ENCODE results near the gene MMP7. TPM values are rescaled to one million over a fixed set of nuclear protein-coding genes. Genes with fewer than 3 reads are reported as not detected.

The MMP7 gene
- total RNA-seq, 1 experiment from 2014 or later: not detected

DNA sequence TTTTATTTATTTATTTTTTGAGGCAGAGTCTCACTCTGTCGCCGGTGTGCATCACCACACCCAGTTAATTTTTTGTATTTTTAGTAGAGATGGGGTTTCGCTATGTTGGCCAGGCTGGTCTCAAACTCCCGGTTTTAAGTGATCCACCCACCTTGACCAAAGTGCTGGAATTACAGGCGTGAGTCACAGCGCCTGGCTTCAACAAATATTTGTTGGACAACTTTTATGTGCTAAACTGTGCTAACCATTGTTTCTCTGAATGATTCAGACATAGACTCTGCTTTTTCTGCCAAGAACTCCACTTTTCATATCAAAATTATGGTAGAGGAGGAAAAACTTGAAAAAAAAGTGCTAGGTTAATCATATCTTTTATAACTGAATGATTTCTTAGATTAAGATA lies 36.3 kb downstream of the MMP7 start:
- POLR2A ChIA-PET: interaction anchor here (0.8 to 1.5 kb wide), 4 partner anchors 9 to 104 kb away, joined by 3 to 4 read pairs (median 3); no protein-coding TSS in a partner anchor
- Mint-ChIP-seq H3K27me3 (ENCODE audit: insufficient read depth, unreplicated experiment) (no peaks in the 10 kb centered on the region), H3K27ac (ENCODE audit: low read depth, unreplicated experiment) (no peak overlapping the region), H3K9me3 (ENCODE audit: unreplicated experiment) (no peaks in the 10 kb centered on the region), H3K36me3 (ENCODE audit: insufficient read depth, unreplicated experiment) (no peaks in the 10 kb centered on the region), H3K4me3 (ENCODE audit: unreplicated experiment) (no peak overlapping the region), H3K4me1 (ENCODE audit: insufficient read depth, unreplicated experiment) (peaks cover 17% of the 10 kb centered on the region)
- intact Hi-C loops (cut with micrococcal nuclease): loop anchor here (2.0 kb wide), 1 partner anchor 41 kb away; the partner anchor contains the start of gene TMEM123
- peak; percentile 80 for DNase-seq (ENCODE audit: unreplicated experiment)
- no TSS peak for BruUV-seq (replicated peaks)
- TF ChIP-seq, protein P1, sequence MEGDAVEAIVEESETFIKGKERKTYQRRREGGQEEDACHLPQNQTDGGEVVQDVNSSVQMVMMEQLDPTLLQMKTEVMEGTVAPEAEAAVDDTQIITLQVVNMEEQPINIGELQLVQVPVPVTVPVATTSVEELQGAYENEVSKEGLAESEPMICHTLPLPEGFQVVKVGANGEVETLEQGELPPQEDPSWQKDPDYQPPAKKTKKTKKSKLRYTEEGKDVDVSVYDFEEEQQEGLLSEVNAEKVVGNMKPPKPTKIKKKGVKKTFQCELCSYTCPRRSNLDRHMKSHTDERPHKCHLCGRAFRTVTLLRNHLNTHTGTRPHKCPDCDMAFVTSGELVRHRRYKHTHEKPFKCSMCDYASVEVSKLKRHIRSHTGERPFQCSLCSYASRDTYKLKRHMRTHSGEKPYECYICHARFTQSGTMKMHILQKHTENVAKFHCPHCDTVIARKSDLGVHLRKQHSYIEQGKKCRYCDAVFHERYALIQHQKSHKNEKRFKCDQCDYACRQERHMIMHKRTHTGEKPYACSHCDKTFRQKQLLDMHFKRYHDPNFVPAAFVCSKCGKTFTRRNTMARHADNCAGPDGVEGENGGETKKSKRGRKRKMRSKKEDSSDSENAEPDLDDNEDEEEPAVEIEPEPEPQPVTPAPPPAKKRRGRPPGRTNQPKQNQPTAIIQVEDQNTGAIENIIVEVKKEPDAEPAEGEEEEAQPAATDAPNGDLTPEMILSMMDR (IDR thresholded peaks at IDR 0.05; ENCODE audit: unreplicated experiment): no peak
- CTCF ChIA-PET: interaction anchor here (0.7 to 3.7 kb wide), 8 partner anchors 10 to 200 kb away, joined by 3 to 31 read pairs (median 4); no protein-coding TSS in a partner anchor

DNA sequence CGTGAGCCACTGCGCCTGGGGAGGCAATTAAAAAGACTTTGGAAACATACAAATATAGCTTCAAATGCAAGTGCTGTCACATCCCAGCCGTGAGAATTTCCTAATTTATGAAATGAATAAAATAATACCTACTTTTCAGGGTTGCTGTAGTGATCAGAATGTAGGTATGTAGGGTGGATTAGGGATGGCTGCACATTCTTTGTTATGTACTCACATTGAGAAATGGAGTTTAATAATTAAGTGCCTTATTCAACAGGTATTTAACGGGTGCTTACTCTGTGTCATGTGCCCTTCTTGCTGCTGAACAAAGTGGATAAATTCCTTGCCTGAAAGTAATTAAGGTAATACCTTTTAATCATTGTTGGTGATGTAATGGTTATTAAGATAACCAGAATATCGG lies 37.0 kb downstream of the MMP7 start:
- Mint-ChIP-seq H3K4me1 (ENCODE audit: insufficient read depth, unreplicated experiment) (peaks cover 18% of the 10 kb centered on the region), H3K27ac (ENCODE audit: low read depth, unreplicated experiment) (no peak overlapping the region), H3K9me3 (ENCODE audit: unreplicated experiment) (no peaks in the 10 kb centered on the region), H3K27me3 (ENCODE audit: insufficient read depth, unreplicated experiment) (no peaks in the 10 kb centered on the region), H3K4me3 (ENCODE audit: unreplicated experiment) (no peak overlapping the region), H3K36me3 (ENCODE audit: insufficient read depth, unreplicated experiment) (no peaks in the 10 kb centered on the region)
- POLR2A ChIA-PET: interaction anchor here (0.8 to 1.5 kb wide), 5 partner anchors 8 to 103 kb away, joined by 3 to 4 read pairs (median 3); no protein-coding TSS in a partner anchor
- TF ChIP-seq, protein P1 (IDR thresholded peaks at IDR 0.05; ENCODE audit: unreplicated experiment): no peak
- no peak for DNase-seq (ENCODE audit: unreplicated experiment)
- BruUV-seq (replicated peaks): no TSS peak
- CTCF ChIA-PET: interaction anchor here (0.5 to 3.7 kb wide), 13 partner anchors 9 to 201 kb away, joined by 3 to 31 read pairs (median 4); no protein-coding TSS in a partner anchor
- intact Hi-C loops (cut with micrococcal nuclease): no loop called here

DNA sequence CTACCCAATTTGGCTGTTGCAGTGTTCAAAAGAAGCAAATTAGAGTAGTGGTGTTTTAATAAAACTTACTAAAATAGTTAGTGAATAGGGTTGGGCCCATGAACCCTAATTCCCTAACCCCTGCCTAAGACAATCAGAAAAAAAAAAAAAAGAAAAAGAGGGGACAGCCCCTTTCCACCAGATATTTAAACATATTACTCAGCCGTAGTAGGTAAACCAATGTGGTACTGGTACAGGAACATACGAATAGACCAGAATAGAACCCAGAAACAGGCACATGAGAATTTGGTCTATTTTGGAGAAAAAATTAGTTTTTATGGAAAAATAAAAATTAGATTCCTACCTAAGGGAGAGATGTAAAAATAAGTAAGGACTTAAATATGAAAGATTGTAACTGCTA lies 38.6 kb downstream of the MMP7 start:
- intact Hi-C loops (cut with micrococcal nuclease): no loop called here
- DNase-seq (ENCODE audit: unreplicated experiment): no peak
- no peak overlapping the region for H3K4me3 Mint-ChIP-seq (ENCODE audit: unreplicated experiment)
- POLR2A ChIA-PET: no interaction called here
- TF ChIP-seq, protein P1 (IDR thresholded peaks at IDR 0.05; ENCODE audit: unreplicated experiment): no peak
- BruUV-seq (replicated peaks): no TSS peak
- peaks cover 24% of the 10 kb centered on the region for H3K4me1 Mint-ChIP-seq (ENCODE audit: insufficient read depth, unreplicated experiment)
- H3K27me3 Mint-ChIP-seq (ENCODE audit: insufficient read depth, unreplicated experiment): no peaks in the 10 kb centered on the region
- no peaks in the 10 kb centered on the region for H3K9me3 Mint-ChIP-seq (ENCODE audit: unreplicated experiment)
- CTCF ChIA-PET: interaction anchor here (0.8 to 3.7 kb wide), 3 partner anchors 85 to 122 kb away, joined by 3 to 31 read pairs (median 9); no protein-coding TSS in a partner anchor
- no peaks in the 10 kb centered on the region for H3K36me3 Mint-ChIP-seq (ENCODE audit: insufficient read depth, unreplicated experiment)
- H3K27ac Mint-ChIP-seq (ENCODE audit: low read depth, unreplicated experiment): no peak overlapping the region

DNA sequence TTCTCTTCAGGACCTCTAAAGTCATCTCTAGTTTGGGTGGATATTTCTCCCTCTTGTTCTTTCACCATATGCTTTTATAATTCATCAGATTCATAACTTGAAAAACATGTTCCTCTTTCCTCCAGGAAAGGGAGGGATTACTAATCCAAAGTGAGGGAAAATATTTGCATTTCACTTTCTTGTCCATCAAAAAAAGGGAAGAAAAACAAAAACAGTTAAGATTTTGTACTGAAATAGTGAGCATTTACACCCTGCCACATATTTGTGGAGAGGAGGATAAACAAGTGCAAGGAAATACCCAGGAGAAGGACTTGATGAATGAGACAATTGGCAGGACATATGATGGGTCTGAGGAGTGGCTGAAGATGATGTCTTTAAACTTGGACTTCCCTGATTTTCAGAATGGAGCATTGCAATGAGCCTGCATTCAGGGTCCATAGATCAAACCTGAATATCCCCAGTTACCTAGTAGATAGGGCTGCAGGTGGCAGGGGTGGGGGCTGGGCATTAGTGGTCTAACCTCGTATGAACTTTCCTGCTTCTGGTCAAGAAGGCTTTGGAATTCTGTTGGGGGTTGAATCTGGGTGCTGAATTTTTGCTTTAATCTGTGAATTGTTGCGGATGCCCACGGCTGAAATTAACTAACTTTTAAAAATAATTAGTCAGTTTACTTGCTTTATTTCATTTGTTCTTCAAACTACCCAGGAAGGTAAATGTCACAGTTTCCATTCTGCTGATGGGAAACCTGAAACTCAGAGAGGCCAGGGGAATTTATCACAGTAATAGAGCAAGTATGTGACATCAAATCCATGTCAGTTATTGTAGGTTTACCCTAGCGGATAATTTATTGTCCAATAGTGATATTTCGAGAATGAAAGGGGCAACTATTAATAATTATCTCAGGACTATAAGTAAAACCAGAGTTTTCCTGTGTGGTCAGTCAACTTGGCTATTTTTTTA lies 41.1 kb downstream of the MMP7 start:
- BruUV-seq (replicated peaks): no TSS peak
- Mint-ChIP-seq H3K4me3 (ENCODE audit: unreplicated experiment) (no peak overlapping the region), H3K27me3 (ENCODE audit: insufficient read depth, unreplicated experiment) (no peaks in the 10 kb centered on the region), H3K4me1 (ENCODE audit: insufficient read depth, unreplicated experiment) (peaks cover 24% of the 10 kb centered on the region), H3K36me3 (ENCODE audit: insufficient read depth, unreplicated experiment) (no peaks in the 10 kb centered on the region), H3K27ac (ENCODE audit: low read depth, unreplicated experiment) (no peak overlapping the region), H3K9me3 (ENCODE audit: unreplicated experiment) (no peaks in the 10 kb centered on the region)
- no peak for DNase-seq (ENCODE audit: unreplicated experiment)
- TF ChIP-seq, protein P1 (IDR thresholded peaks at IDR 0.05; ENCODE audit: unreplicated experiment): no peak
- intact Hi-C loops (cut with micrococcal nuclease): no loop called here
- POLR2A ChIA-PET: no interaction called here
- CTCF ChIA-PET: interaction anchor here (1.4 kb wide), 1 partner anchor 127 kb away, joined by 3 read pairs; no protein-coding TSS in a partner anchor

All from MCF 10A (cell line).